A673 (cell line): Measurements from ENCODE around the gene C12orf42. TPM values are rescaled to one million over a fixed set of nuclear protein-coding genes. Genes with fewer than 3 reads are reported as not detected.

Experiments used
- BruUV-seq: library from RNA; stranded (reverse); fragments of 400-500 nt; replicated peaks from 2 replicates; lab custom pipeline; 2021; lab: Mats Ljungman, UMichigan
- CTCF ChIA-PET: fragments of 300-600 bp; sonication (Branson Sonifier 250); formaldehyde crosslinking; loops from one replicate; lab custom pipeline; 2022; ENCODE audit warnings: antibody characterized with exemption; lab: Charles Lee
- POLR2A ChIA-PET: fragments of 300-600 bp; sonication (Branson Sonifier 250); formaldehyde crosslinking; loops from one replicate; lab custom pipeline; 2022; ENCODE audit warnings: antibody characterized with exemption; ENCODE audit not compliant: low non-redundant PET; lab: Charles Lee
- DNase-seq: peaks from one replicate; pipeline ENCODE4 v3.0.0-alpha.2; 2015; ENCODE audit warnings: low spot score
- H3K27ac ChIP-seq: fragments of 200-600 bp; sonication (generic); 2 replicates; pipeline ENCODE4 v1.5.1; 2016; ENCODE audit warnings: mixed run types, low read depth, mild to moderate bottlenecking, mixed read lengths, antibody characterized with exemption, low read length; ENCODE audit not compliant: poor library complexity, severe bottlenecking
- H3K27me3 ChIP-seq: fragments of 200-600 bp; sonication (generic); replicated peaks from 2 replicates; pipeline ENCODE4 v1.6.1; 2017; ENCODE audit warnings: mixed run types, low read depth, mild to moderate bottlenecking, mixed read lengths, antibody characterized with exemption, low read length; ENCODE audit not compliant: insufficient read depth, poor library complexity
- H3K36me3 ChIP-seq: fragments of 200-600 bp; sonication (generic); 2 replicates; pipeline ENCODE4 v1.6.1; 2016; ENCODE audit warnings: mixed run types, mild to moderate bottlenecking, mixed read lengths, antibody characterized with exemption, low read length; ENCODE audit not compliant: insufficient read depth, poor library complexity, severe bottlenecking
- H3K4me1 ChIP-seq: fragments of 200-600 bp; sonication (generic); 2 replicates; pipeline ENCODE4 v1.6.1; 2017; ENCODE audit warnings: mixed run types, mild to moderate bottlenecking, mixed read lengths, antibody characterized with exemption, low read length; ENCODE audit not compliant: insufficient read depth, poor library complexity, severe bottlenecking
- H3K4me3 ChIP-seq: fragments of 200-600 bp; sonication (generic); 2 replicates; pipeline ENCODE4 v1.5.1; 2016; ENCODE audit warnings: low read depth, mixed run types, mild to moderate bottlenecking, mixed read lengths, low read length; ENCODE audit not compliant: poor library complexity, severe bottlenecking
- H3K9me3 ChIP-seq: fragments of 200-600 bp; sonication (generic); 2 replicates; pipeline ENCODE4 v1.6.1; 2016; ENCODE audit warnings: mixed run types, low read depth, mild to moderate bottlenecking, mixed read lengths, antibody characterized with exemption, low read length; ENCODE audit not compliant: poor library complexity, severe bottlenecking
- EZH2 ChIP-seq: fragments of 200-600 bp; sonication (generic); IDR thresholded peaks from 2 replicates; pipeline ENCODE4 v1.6.1; 2017; ENCODE audit warnings: borderline replicate concordance, low read depth, mild to moderate bottlenecking, mixed read lengths, antibody characterized with exemption, low read length; ENCODE audit not compliant: poor library complexity, severe bottlenecking
- intact Hi-C: fragments of 100-400 bp; cut with micrococcal nuclease; formaldehyde crosslinking; loops from one replicate; pipeline ENCODE4 v1.10.0; 2022; ENCODE audit not compliant: unreplicated experiment
- total RNA-seq: library from RNA; stranded (reverse); gene quantifications from 2 replicates; pipeline ENCODE4 v1.2.3, GENCODE V29; 2021
- TF ChIP-seq, protein P1 (sequence below): fragments of 300-800, 200-600 bp; sonication (generic); conservative IDR thresholded peaks from 2 replicates; pipeline ENCODE4 v1.5.1; 2017; ENCODE audit warnings: low read depth, mild to moderate bottlenecking, antibody characterized with exemption, low read length, moderate library complexity, mixed read lengths

The C12orf42 gene
- total RNA-seq, 1 experiment from 2014 or later, result not detected

DNA sequence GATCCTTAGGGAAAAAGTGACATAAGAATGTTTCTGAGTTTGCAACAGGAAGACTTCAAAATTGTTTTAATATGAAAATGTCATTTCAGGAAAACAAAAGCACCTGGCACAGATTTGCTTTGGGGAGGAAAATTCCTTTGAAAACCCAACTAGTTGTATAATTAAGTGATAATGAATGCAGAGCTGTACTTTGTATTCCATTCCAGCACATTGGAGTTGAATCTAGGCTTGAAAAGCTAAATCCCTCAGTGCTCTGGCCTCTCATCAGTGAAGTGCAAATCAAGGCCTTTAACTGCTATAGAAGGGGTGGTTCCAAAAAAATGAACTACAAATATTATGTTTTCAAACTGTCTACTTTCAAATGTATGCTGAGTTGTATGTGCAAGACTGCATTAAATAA is 19.6 kb upstream of the C12orf42 start:
- intact Hi-C loops, result no loop called here
- no peak for TF ChIP-seq EZH2
- TF ChIP-seq, protein P1, sequence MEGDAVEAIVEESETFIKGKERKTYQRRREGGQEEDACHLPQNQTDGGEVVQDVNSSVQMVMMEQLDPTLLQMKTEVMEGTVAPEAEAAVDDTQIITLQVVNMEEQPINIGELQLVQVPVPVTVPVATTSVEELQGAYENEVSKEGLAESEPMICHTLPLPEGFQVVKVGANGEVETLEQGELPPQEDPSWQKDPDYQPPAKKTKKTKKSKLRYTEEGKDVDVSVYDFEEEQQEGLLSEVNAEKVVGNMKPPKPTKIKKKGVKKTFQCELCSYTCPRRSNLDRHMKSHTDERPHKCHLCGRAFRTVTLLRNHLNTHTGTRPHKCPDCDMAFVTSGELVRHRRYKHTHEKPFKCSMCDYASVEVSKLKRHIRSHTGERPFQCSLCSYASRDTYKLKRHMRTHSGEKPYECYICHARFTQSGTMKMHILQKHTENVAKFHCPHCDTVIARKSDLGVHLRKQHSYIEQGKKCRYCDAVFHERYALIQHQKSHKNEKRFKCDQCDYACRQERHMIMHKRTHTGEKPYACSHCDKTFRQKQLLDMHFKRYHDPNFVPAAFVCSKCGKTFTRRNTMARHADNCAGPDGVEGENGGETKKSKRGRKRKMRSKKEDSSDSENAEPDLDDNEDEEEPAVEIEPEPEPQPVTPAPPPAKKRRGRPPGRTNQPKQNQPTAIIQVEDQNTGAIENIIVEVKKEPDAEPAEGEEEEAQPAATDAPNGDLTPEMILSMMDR, result no peak
- Histone ChIP-seq H3K36me3 (no peaks in the 10 kb centered on the region), H3K4me3 (no peak overlapping the region), H3K4me1 (no peaks in the 10 kb centered on the region), H3K27me3 (peaks cover 20% of the 10 kb centered on the region), H3K27ac (no peak overlapping the region), H3K9me3 (no peaks in the 10 kb centered on the region)
- no TSS peak for BruUV-seq
- ChIA-PET CTCF (interaction anchor here (0.7 kb wide), 1 partner anchor 191 kb away, joined by 4 read pairs; no protein-coding TSS in a partner anchor), POLR2A (no interaction called here)
- DNase-seq, result no peak

GRCh38 chr12:103513875-103514274 is 18.1 kb upstream of the C12orf42 start:
- CTCF ChIA-PET, result no interaction called here
- no peak for TF ChIP-seq EZH2
- TF ChIP-seq, protein P1, result no peak
- Histone ChIP-seq H3K27ac (no peak overlapping the region), H3K36me3 (no peaks in the 10 kb centered on the region), H3K27me3 (peaks cover 31% of the 10 kb centered on the region), H3K9me3 (no peaks in the 10 kb centered on the region), H3K4me1 (no peaks in the 10 kb centered on the region), H3K4me3 (no peak overlapping the region)
- no peak for DNase-seq
- no TSS peak for BruUV-seq
- intact Hi-C loops, result no loop called here
- POLR2A ChIA-PET, result no interaction called here

DNA sequence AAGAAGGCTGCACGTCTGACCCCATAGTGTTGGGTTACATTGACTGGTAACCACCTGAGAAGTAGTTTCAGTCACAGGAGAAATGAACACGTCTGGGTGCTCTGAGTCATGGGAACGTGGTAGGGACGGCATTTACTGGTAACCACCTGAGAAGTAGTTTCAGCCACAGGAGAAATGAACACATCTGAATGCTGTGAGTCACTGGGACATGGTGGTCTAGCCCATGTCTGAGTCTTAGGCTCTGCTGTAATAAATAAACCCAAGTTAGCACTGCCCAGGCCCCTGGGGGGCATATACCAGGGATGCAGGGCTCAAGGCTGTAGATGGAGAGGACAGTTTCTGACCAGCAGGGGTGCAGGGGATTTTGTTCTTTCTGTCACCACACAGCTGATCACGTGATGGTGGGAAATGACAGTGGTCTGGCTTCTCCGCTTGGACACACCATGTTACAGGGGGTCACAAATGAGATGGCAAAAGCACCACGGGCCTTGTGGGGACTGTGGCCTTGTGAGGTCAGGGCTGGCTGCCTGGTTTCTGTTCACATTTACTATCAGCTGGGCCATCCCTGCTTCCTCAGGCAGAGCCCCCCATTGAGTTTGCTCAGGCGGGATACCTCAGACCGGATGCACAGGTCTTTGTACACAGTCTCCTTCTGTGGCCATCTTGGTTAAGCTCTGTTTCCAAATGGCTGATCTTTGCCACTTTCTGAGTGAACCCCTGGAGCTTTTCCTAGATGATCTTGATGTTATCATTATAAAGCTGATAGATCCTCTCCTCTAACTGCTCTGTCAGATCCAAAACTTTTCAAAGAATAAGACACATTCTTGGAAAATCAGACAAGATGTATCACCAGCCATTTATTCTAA is 9.8 kb upstream of the C12orf42 start:
- no peaks in the 10 kb centered on the region for H3K36me3 ChIP-seq
- no peak overlapping the region for H3K4me3 ChIP-seq
- H3K4me1 ChIP-seq, result no peaks in the 10 kb centered on the region
- H3K27ac ChIP-seq, result no peak overlapping the region
- H3K27me3 ChIP-seq, result peaks cover 32% of the 10 kb centered on the region
- CTCF ChIA-PET, result no interaction called here
- BruUV-seq, result no TSS peak
- intact Hi-C loops, result no loop called here
- POLR2A ChIA-PET, result no interaction called here
- TF ChIP-seq EZH2, result no peak
- TF ChIP-seq, protein P1, result no peak
- no peak for DNase-seq
- no peaks in the 10 kb centered on the region for H3K9me3 ChIP-seq
